Measurements from ENCODE around the gene FLT1. TPM values are rescaled to one million over a fixed set of nuclear protein-coding genes. Genes with fewer than 3 reads are reported as not detected.

Gene FLT1
- total RNA-seq, 1 experiment from 2014 or later = not detected

GRCh38 chr13:28258417-28258816 lies 236.5 kb downstream of the FLT1 start:
- no peak for TF ChIP-seq EZH2 (IDR thresholded peaks at IDR 0.05; ENCODE audit: low read depth)
- Histone ChIP-seq H3F3A (ENCODE audit: insufficient read depth, low read depth) (peaks cover 3% of the 10 kb centered on the region; the same call in 1 of the 2 replicates), H3K4me3 (no peak overlapping the region), H3K9me2 (ENCODE audit: insufficient read depth) (no peaks in the 10 kb centered on the region), H3K36me3 (ENCODE audit: low read depth) (peaks cover 25% of the 10 kb centered on the region), H3K9me3 (ENCODE audit: insufficient read depth, low read depth) (no peaks in the 10 kb centered on the region), H2AFZ (no peak overlapping the region), H4K20me1 (ENCODE audit: insufficient read depth) (peaks cover 4% of the 10 kb centered on the region; the same call in 1 of the 2 replicates), H3K27ac (no peak overlapping the region), H3K79me2 (ENCODE audit: low read depth) (peaks cover 5% of the 10 kb centered on the region), H3K4me2 (no peak overlapping the region), H3K27me3 (ENCODE audit: insufficient read depth, low read depth) (no peaks in the 10 kb centered on the region), H3K4me1 (replicated peaks; ENCODE audit: insufficient read depth) (no peaks in the 10 kb centered on the region)
- POLR2A ChIA-PET (ENCODE audit: unreplicated experiment) = no interaction called here
- no TSS peak for BruUV-seq (replicated peaks)
- intact Hi-C loops (cut with micrococcal nuclease; ENCODE audit: unreplicated experiment) = no loop called here
- DNase-seq = no peak
- CTCF ChIA-PET = no interaction called here

DNA sequence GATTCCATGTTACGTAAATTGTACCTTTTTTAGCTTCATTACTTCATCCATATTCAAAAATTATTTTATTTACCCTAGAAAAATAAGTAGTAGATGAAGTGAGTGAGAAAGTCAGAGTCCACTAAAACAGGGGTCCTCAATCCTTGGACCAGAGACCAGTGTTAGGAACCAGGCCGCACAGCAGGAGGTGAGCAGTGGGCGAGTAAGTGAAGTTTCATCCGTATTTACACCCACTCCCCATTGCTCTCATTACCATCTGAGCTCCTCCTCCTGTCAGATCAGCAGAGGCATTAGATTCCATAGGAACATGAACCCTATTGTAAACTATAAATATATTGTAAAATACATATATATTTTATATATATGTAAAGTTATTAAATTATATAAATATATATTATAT lies 237.6 kb downstream of the FLT1 start:
- CTCF ChIA-PET = no interaction called here
- no peak overlapping the region for H2AFZ ChIP-seq
- intact Hi-C loops (cut with micrococcal nuclease; ENCODE audit: unreplicated experiment) = no loop called here
- peaks cover 10% of the 10 kb centered on the region; the same call in 1 of the 2 replicates for H4K20me1 ChIP-seq (ENCODE audit: insufficient read depth)
- H3K27ac ChIP-seq = no peak overlapping the region
- TF ChIP-seq EZH2 (IDR thresholded peaks at IDR 0.05; ENCODE audit: low read depth) = no peak
- TF ChIP-seq, protein P1, sequence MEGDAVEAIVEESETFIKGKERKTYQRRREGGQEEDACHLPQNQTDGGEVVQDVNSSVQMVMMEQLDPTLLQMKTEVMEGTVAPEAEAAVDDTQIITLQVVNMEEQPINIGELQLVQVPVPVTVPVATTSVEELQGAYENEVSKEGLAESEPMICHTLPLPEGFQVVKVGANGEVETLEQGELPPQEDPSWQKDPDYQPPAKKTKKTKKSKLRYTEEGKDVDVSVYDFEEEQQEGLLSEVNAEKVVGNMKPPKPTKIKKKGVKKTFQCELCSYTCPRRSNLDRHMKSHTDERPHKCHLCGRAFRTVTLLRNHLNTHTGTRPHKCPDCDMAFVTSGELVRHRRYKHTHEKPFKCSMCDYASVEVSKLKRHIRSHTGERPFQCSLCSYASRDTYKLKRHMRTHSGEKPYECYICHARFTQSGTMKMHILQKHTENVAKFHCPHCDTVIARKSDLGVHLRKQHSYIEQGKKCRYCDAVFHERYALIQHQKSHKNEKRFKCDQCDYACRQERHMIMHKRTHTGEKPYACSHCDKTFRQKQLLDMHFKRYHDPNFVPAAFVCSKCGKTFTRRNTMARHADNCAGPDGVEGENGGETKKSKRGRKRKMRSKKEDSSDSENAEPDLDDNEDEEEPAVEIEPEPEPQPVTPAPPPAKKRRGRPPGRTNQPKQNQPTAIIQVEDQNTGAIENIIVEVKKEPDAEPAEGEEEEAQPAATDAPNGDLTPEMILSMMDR (conservative IDR thresholded peaks at IDR 0.05) = no peak
- H3K4me3 ChIP-seq = no peak overlapping the region
- DNase-seq = no peak
- POLR2A ChIA-PET (ENCODE audit: unreplicated experiment) = no interaction called here
- H3K79me2 ChIP-seq (ENCODE audit: low read depth) = peaks cover 5% of the 10 kb centered on the region
- no peaks in the 10 kb centered on the region for H3K9me3 ChIP-seq (ENCODE audit: insufficient read depth, low read depth)
- no peaks in the 10 kb centered on the region; the same call in 1 of the 2 replicates for H3K9me2 ChIP-seq (ENCODE audit: insufficient read depth)
- peaks cover 16% of the 10 kb centered on the region for H3K36me3 ChIP-seq (ENCODE audit: low read depth)
- no peaks in the 10 kb centered on the region for H3K27me3 ChIP-seq (ENCODE audit: insufficient read depth, low read depth)
- peaks cover 3% of the 10 kb centered on the region; the same call in 1 of the 2 replicates for H3F3A ChIP-seq (ENCODE audit: insufficient read depth, low read depth)
- H3K4me1 ChIP-seq (replicated peaks; ENCODE audit: insufficient read depth) = no peaks in the 10 kb centered on the region
- H3K4me2 ChIP-seq = no peak overlapping the region
- BruUV-seq (replicated peaks) = no TSS peak

GRCh38 chr13:28252547-28252946 lies 242.4 kb downstream of the FLT1 start:
- ChIA-PET POLR2A (ENCODE audit: unreplicated experiment) (no interaction called here), CTCF (no interaction called here)
- Histone ChIP-seq H3K9me3 (ENCODE audit: insufficient read depth, low read depth) (no peaks in the 10 kb centered on the region), H3K27me3 (ENCODE audit: insufficient read depth, low read depth) (no peaks in the 10 kb centered on the region), H2AFZ (no peak overlapping the region), H3K27ac (no peak overlapping the region), H3K9me2 (ENCODE audit: insufficient read depth) (no peaks in the 10 kb centered on the region; the same call in 1 of the 2 replicates), H3K36me3 (ENCODE audit: low read depth) (peaks cover 7% of the 10 kb centered on the region; the same call in 1 of the 2 replicates), H3K4me2 (no peak overlapping the region), H3K79me2 (ENCODE audit: low read depth) (peaks cover 23% of the 10 kb centered on the region), H4K20me1 (ENCODE audit: insufficient read depth) (peaks cover 22% of the 10 kb centered on the region), H3K4me3 (no peak overlapping the region), H3K4me1 (replicated peaks; ENCODE audit: insufficient read depth) (no peaks in the 10 kb centered on the region), H3F3A (ENCODE audit: insufficient read depth, low read depth) (no peaks in the 10 kb centered on the region)
- BruUV-seq (replicated peaks) = no TSS peak
- TF ChIP-seq EZH2 (IDR thresholded peaks at IDR 0.05; ENCODE audit: low read depth) = no peak
- TF ChIP-seq, protein P1 (conservative IDR thresholded peaks at IDR 0.05) = no peak
- no peak for DNase-seq
- intact Hi-C loops (cut with micrococcal nuclease; ENCODE audit: unreplicated experiment) = no loop called here

- TF ChIP-seq EZH2 (IDR thresholded peaks at IDR 0.05; ENCODE audit: low read depth) = no peak
- TF ChIP-seq, protein P1 (conservative IDR thresholded peaks at IDR 0.05) = no peak
- Histone ChIP-seq H3F3A (ENCODE audit: insufficient read depth, low read depth) (no peaks in the 10 kb centered on the region), H3K4me3 (no peak overlapping the region), H3K4me2 (no peak overlapping the region), H3K9me2 (ENCODE audit: insufficient read depth) (no peaks in the 10 kb centered on the region; the same call in none of the 2 replicates), H3K4me1 (replicated peaks; ENCODE audit: insufficient read depth) (no peaks in the 10 kb centered on the region), H3K36me3 (ENCODE audit: low read depth) (peaks cover 7% of the 10 kb centered on the region; the same call in 1 of the 2 replicates), H2AFZ (no peak overlapping the region), H4K20me1 (ENCODE audit: insufficient read depth) (peaks cover 22% of the 10 kb centered on the region), H3K27ac (no peak overlapping the region), H3K79me2 (ENCODE audit: low read depth) (peaks cover 23% of the 10 kb centered on the region), H3K27me3 (ENCODE audit: insufficient read depth, low read depth) (no peaks in the 10 kb centered on the region), H3K9me3 (ENCODE audit: insufficient read depth, low read depth) (no peaks in the 10 kb centered on the region)
- no TSS peak for BruUV-seq (replicated peaks)
- ChIA-PET CTCF (no interaction called here), POLR2A (ENCODE audit: unreplicated experiment) (no interaction called here)
- intact Hi-C loops (cut with micrococcal nuclease; ENCODE audit: unreplicated experiment) = no loop called here
- no peak for DNase-seq
Observed at GRCh38 chr13:28251466-28251865, 243.5 kb downstream of the FLT1 start.
